Naive B cell (primary cell): ENCODE measurements around the gene UBL3. TPM values are rescaled to one million over a fixed set of nuclear protein-coding genes. Genes with fewer than 3 reads are reported as not detected.

ENCODE experiments used
- ATAC-seq, 2 donors: fragments of 150-1000 bp; cut with Tn5 transposase; 2 replicates each; pipeline ENCODE4 v1.10.0; 2021; ENCODE audit warnings: low read depth in 2 of 2, mild to moderate bottlenecking in 2 of 2, moderate library complexity in 2 of 2
- DNase-seq: peaks from one replicate; pipeline ENCODE4 v3.0.0; 2022
- H3K27ac Mint-ChIP-seq, 6 donors: one replicate each; pipeline ENCODE4 v1.8.0; 2020 to 2022; ENCODE audit warnings: mild to moderate bottlenecking in 6 of 6, mixed read lengths in 6 of 6, moderate library complexity in 5 of 6, inconsistent platforms in 2 of 6
- H3K27me3 Mint-ChIP-seq, 3 donors: one replicate each; pipeline ENCODE4 v1.8.0; 2021 to 2022; ENCODE audit warnings: mixed read lengths in 3 of 3, mild to moderate bottlenecking in 1 of 3
- H3K36me3 Mint-ChIP-seq, 2 donors: one replicate each; pipeline ENCODE4 v1.8.0; 2020 to 2022; ENCODE audit warnings: mixed read lengths in 2 of 2, inconsistent platforms in 1 of 2, mild to moderate bottlenecking in 1 of 2
- H3K4me1 Mint-ChIP-seq, 3 donors: one replicate each; pipeline ENCODE4 v1.8.0; 2020 to 2022; ENCODE audit warnings: mixed read lengths in 3 of 3, inconsistent platforms in 1 of 3, mild to moderate bottlenecking in 1 of 3, moderate library complexity in 1 of 3
- H3K4me3 Mint-ChIP-seq, 8 donors: one replicate each; pipeline ENCODE4 v1.8.0; 2020 to 2022; ENCODE audit warnings: mild to moderate bottlenecking in 8 of 8, mixed read lengths in 8 of 8, moderate library complexity in 8 of 8, inconsistent platforms in 2 of 8
- H3K9me3 Mint-ChIP-seq, 7 donors: one replicate each; pipeline ENCODE4 v1.8.0; 2020 to 2022; ENCODE audit warnings: mixed read lengths in 7 of 7, mild to moderate bottlenecking in 5 of 7, inconsistent platforms in 2 of 7, moderate library complexity in 1 of 7
- polyA plus RNA-seq, 6 donors: library from polyadenylated mRNA; unstranded; fragments of 300-500 nt; fragmentation: Illumina TruSeq; gene quantifications; one replicate each; pipeline ENCODE4 v1.2.3, GENCODE V29; 2021; ENCODE audit warnings: low read depth in 6 of 6

Gene UBL3
- polyA plus RNA-seq, 6 donors from 2014 or later, result 23.1 to 33.3 (median 30.5) TPM

GRCh38 chr13:29791997-29792780 is 58.2 kb downstream of the UBL3 start:
- no peaks in the 10 kb centered on the region for H3K27me3 Mint-ChIP-seq
- no peak overlapping the region for H3K27ac Mint-ChIP-seq
- ATAC-seq (no peak), DNase-seq (no peak)
- no peaks in the 10 kb centered on the region for H3K36me3 Mint-ChIP-seq
- no peaks in the 10 kb centered on the region for H3K9me3 Mint-ChIP-seq
- H3K4me3 Mint-ChIP-seq, result no peak overlapping the region
- H3K4me1 Mint-ChIP-seq, result peaks cover 42 to 62% (median 45%) of the 10 kb centered on the region in 3 donors

DNA sequence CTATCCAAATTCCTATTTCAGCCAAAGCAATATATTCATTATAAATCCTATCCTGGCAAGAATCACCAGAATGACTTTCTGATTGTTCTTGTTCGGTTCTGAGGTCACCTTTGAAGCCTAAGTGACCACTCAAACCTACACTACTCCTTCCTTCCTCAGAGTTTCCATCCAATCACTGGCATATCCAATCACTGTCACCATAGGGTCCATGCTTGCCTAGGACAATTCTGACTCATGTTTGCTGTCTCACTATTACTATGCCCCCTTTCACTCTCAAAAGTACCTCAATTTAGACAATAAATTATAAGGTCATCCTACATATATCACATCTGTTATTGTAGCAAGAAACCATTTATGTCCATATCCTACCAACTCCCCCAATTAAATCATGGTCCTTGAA is 58.9 kb downstream of the UBL3 start:
- Mint-ChIP-seq H3K27me3 (no peaks in the 10 kb centered on the region), H3K4me1 (peaks cover 42 to 61% (median 42%) of the 10 kb centered on the region in 3 donors)

DNA sequence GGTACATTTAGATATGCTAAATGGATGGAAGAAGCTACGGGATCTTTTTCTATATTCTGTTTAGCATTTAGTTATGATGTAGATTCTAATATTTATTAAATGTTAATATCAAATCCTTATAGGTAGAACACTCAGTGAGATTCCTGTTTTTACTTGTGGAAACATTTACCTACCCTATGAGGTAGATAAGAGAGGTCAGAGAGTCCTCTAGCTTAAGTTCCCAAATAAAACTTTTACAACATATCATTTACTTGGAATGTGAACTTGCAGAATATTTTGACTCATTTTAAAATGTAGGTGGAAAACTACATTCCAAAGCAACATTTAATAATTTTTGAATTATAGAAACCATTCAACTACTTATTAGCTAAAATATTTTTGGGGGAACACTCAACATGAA is 63.7 kb downstream of the UBL3 start:
- no peak for ATAC-seq
- H3K4me1 Mint-ChIP-seq, result peaks cover 32 to 51% (median 41%) of the 10 kb centered on the region in 3 donors

More for the DNA sequence above, 58.9 kb downstream of the UBL3 start:
- no peak for DNase-seq
- Mint-ChIP-seq H3K27ac (peak overlapping the region in 2 of 6 donors; percentile 16 to 21), H3K4me3 (peak overlapping the region in 1 of 8 donors; percentile 29), H3K36me3 (no peaks in the 10 kb centered on the region), H3K9me3 (no peaks in the 10 kb centered on the region)
- no peak for ATAC-seq

GRCh38 chr13:29785978-29786377 is 64.4 kb downstream of the UBL3 start:
- Mint-ChIP-seq H3K27me3 (no peaks in the 10 kb centered on the region), H3K4me3 (no peak overlapping the region), H3K36me3 (no peaks in the 10 kb centered on the region), H3K27ac (peak overlapping the region in 2 of 6 donors; percentile 45 to 78), H3K9me3 (no peaks in the 10 kb centered on the region), H3K4me1 (peaks cover 30 to 44% (median 34%) of the 10 kb centered on the region in 3 donors)
- DNase-seq (no peak), ATAC-seq (no peak)

More for the DNA sequence above, 63.7 kb downstream of the UBL3 start:
- no peak for DNase-seq
- Mint-ChIP-seq H3K4me3 (no peak overlapping the region), H3K27ac (no peak overlapping the region), H3K9me3 (no peaks in the 10 kb centered on the region), H3K27me3 (no peaks in the 10 kb centered on the region), H3K36me3 (no peaks in the 10 kb centered on the region)

DNA sequence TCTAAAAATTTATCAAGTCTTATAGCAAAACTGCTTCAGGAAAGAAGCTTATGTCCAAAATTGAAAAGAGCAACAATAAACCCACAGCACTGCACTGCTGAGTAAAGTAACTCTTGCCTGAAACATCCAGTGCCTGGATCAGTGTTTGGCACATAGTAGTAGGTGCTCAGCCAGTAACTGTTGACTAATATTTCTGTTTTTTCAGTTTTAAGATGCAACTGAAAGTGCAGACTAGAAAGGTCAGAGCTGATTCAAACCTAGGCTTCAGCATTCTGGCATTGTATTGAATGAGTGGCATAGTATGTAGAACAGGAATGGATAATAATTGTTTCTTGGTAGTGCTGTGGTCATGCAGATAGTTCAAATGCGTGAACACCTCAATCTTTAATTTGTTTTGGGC is 67.6 kb downstream of the UBL3 start:
- H3K4me1 Mint-ChIP-seq, result peaks cover 26 to 35% (median 32%) of the 10 kb centered on the region in 3 donors
- H3K4me3 Mint-ChIP-seq, result no peak overlapping the region
- no peaks in the 10 kb centered on the region for H3K36me3 Mint-ChIP-seq
- DNase-seq (no peak), ATAC-seq (no peak)
- H3K27ac Mint-ChIP-seq, result no peak overlapping the region
- no peaks in the 10 kb centered on the region for H3K9me3 Mint-ChIP-seq
- no peaks in the 10 kb centered on the region for H3K27me3 Mint-ChIP-seq

GRCh38 chr13:29774830-29775229 is 75.6 kb downstream of the UBL3 start:
- no peak for ATAC-seq
- peaks cover 11 to 21% (median 18%) of the 10 kb centered on the region in 3 donors for H3K4me1 Mint-ChIP-seq
- DNase-seq, result no peak
- no peak overlapping the region for H3K4me3 Mint-ChIP-seq
- peaks cover 0 to 4% of the 10 kb centered on the region in 2 donors for H3K36me3 Mint-ChIP-seq
- no peaks in the 10 kb centered on the region for H3K27me3 Mint-ChIP-seq
- H3K27ac Mint-ChIP-seq, result peak overlapping the region in 1 of 6 donors; percentile 16
- H3K9me3 Mint-ChIP-seq, result no peaks in the 10 kb centered on the region

GRCh38 chr13:29771247-29771646 is 79.2 kb downstream of the UBL3 start:
- ATAC-seq, result peak; percentile 57 to 66
- H3K27ac Mint-ChIP-seq, result no peak overlapping the region
- H3K4me1 Mint-ChIP-seq, result peaks cover 0 to 12% (median 5%) of the 10 kb centered on the region in 3 donors
- H3K36me3 Mint-ChIP-seq, result peaks cover 0 to 15% of the 10 kb centered on the region in 2 donors
- peak; percentile 40 for DNase-seq
- H3K9me3 Mint-ChIP-seq, result no peaks in the 10 kb centered on the region
- no peaks in the 10 kb centered on the region for H3K27me3 Mint-ChIP-seq
- no peak overlapping the region for H3K4me3 Mint-ChIP-seq

- no peak overlapping the region for H3K4me3 Mint-ChIP-seq
- no peak overlapping the region for H3K27ac Mint-ChIP-seq
- H3K9me3 Mint-ChIP-seq, result peaks cover 0 to 2% (median 0%) of the 10 kb centered on the region in 7 donors
- no peaks in the 10 kb centered on the region for H3K27me3 Mint-ChIP-seq
- ATAC-seq (no peak), DNase-seq (no peak)
- peaks cover 8 to 9% (median 8%) of the 10 kb centered on the region in 3 donors for H3K4me1 Mint-ChIP-seq
- peaks cover 0 to 19% of the 10 kb centered on the region in 2 donors for H3K36me3 Mint-ChIP-seq
These were observed 83.4 kb downstream of the UBL3 start for GRCh38 chr13:29767006-29767405.

DNA sequence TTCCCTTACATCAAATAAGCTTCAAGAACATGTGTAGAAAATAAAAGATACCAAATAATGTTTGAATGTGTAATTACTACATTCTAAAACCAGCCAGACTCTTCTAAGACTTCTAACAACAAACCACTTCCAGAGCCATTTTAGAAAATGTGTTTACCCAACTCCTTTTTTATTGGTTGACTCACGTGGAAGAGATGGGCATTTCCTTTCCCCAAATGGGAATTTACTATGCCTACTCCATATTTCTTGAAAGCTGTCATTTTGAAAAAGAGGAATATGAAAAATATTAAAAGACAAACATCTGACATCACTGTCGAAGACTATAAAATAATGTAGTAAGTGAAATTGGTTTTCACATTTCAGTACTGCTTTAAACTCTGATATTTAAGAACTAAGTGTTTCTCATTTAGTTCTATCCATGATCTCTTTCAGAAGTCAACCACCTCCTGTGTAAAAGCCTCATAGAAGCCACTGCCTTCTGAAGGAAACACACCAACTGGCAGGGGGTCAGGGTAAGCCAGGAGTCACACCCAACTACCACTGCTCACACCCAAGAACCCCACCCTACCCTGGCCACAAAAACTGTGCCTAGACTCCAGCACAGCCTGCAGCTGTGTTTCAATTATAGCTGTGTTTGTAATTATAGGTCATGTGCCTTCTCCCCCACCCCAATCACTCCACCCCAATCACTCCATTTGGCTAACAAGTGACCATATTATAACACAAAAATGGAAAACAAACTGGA is 86.8 kb downstream of the UBL3 start:
- Mint-ChIP-seq H3K4me1 (peaks cover 14 to 18% (median 15%) of the 10 kb centered on the region in 3 donors), H3K36me3 (peaks cover 6 to 19% of the 10 kb centered on the region in 2 donors), H3K27me3 (no peaks in the 10 kb centered on the region), H3K27ac (peak overlapping the region in 5 of 6 donors; percentile 30 to 85 (median 71)), H3K9me3 (peaks cover 0 to 13% (median 7%) of the 10 kb centered on the region in 7 donors), H3K4me3 (peak overlapping the region in 2 of 8 donors; percentile 4 to 17)
- no peak for ATAC-seq
- no peak for DNase-seq

DNA sequence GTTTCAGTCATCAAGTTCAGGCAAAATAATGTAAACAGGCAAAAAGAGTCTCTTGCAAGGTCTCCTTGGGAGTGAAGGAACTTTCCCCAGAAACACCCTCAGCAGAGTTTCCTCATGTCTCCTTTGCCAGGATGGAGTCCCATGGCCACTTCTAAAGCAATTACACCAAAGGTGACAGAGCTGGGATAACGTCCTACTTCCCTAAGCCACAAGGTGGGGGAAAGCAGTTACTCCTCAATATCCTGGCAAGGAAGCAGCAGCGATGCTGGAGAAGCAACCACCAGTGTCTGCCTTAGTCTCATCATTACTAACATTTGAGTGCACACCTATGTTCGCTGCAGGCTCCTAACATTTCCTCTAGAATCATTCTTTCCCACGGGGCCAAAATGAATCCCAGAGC is 88.6 kb downstream of the UBL3 start:
- peaks cover 14 to 21% (median 17%) of the 10 kb centered on the region in 3 donors for H3K4me1 Mint-ChIP-seq
- DNase-seq (no peak), ATAC-seq (no peak)
- peaks cover 6 to 13% of the 10 kb centered on the region in 2 donors for H3K36me3 Mint-ChIP-seq
- peak overlapping the region in 2 of 6 donors; percentile 41 to 49 for H3K27ac Mint-ChIP-seq
- no peak overlapping the region for H3K4me3 Mint-ChIP-seq
- H3K27me3 Mint-ChIP-seq, result no peaks in the 10 kb centered on the region
- peaks cover 0 to 13% (median 7%) of the 10 kb centered on the region in 7 donors for H3K9me3 Mint-ChIP-seq

DNA sequence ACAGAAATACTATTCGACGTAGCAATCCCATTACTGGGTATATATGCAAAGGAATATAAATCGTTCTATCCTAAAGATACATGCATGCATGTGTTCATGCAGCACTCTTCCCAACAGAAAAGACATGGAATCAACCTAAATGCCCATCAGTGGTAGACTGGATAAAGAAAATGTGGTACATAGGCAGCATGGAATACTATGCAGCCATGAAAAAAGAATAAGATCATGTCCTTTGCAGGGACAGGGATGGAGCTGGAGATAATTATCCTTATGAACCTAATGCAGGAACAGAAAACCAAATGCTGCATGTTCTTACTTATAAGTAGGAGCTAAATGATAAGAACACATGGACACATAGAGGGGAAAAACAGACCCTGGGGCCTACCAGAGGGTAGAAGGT is 89.3 kb downstream of the UBL3 start:
- peak overlapping the region in 1 of 6 donors; percentile 83 for H3K27ac Mint-ChIP-seq
- peaks cover 14 to 21% (median 17%) of the 10 kb centered on the region in 3 donors for H3K4me1 Mint-ChIP-seq
- peaks cover 6 to 9% of the 10 kb centered on the region in 2 donors for H3K36me3 Mint-ChIP-seq
- peaks cover 0 to 13% (median 7%) of the 10 kb centered on the region in 7 donors for H3K9me3 Mint-ChIP-seq
- ATAC-seq (no peak), DNase-seq (no peak)
- no peaks in the 10 kb centered on the region for H3K27me3 Mint-ChIP-seq
- no peak overlapping the region for H3K4me3 Mint-ChIP-seq

DNA sequence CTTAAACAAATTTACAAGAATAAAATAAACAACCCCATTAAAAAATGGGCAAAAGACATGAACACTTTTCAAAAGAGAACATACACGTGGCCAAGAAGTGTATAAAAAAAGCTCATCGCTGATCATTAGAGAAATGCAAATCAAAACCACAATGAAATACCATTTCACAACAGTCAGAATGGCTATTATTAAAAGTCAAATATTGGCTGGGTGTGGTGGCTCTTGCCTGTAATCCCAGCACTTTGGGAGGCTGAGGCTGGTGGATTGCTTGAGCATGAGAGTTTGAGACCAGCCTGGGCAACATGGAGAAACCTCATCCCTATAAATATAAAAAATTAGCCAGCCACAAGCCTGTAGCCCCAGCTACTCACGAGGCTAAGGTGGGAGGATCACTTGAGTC is 89.9 kb downstream of the UBL3 start:
- H3K36me3 Mint-ChIP-seq, result peaks cover 6 to 9% of the 10 kb centered on the region in 2 donors
- H3K4me3 Mint-ChIP-seq, result no peak overlapping the region
- H3K4me1 Mint-ChIP-seq, result peaks cover 14 to 21% (median 17%) of the 10 kb centered on the region in 3 donors

GRCh38 chr13:29758531-29759114 is 91.8 kb downstream of the UBL3 start:
- H3K4me3 Mint-ChIP-seq, result peak overlapping the region in 5 of 8 donors; percentile 3 to 57 (median 24)
- H3K36me3 Mint-ChIP-seq, result peaks cover 0 to 6% of the 10 kb centered on the region in 2 donors
- ATAC-seq, result peak; percentile 86 to 90
- peak overlapping the region in 3 of 6 donors; percentile 79 to 96 (median 88) for H3K27ac Mint-ChIP-seq
- H3K4me1 Mint-ChIP-seq, result peaks cover 8 to 13% (median 9%) of the 10 kb centered on the region in 3 donors
- peak; percentile 34 for DNase-seq
- H3K9me3 Mint-ChIP-seq, result peaks cover 0 to 13% (median 7%) of the 10 kb centered on the region in 7 donors
- H3K27me3 Mint-ChIP-seq, result no peaks in the 10 kb centered on the region

More for the DNA sequence above, 89.9 kb downstream of the UBL3 start:
- ATAC-seq (no peak), DNase-seq (no peak)
- Mint-ChIP-seq H3K27ac (no peak overlapping the region), H3K9me3 (peaks cover 0 to 13% (median 7%) of the 10 kb centered on the region in 7 donors), H3K27me3 (no peaks in the 10 kb centered on the region)
